Right lung (tissue), 10 donors: ENCODE data around the gene PTPRU. TPM values are rescaled to one million over a fixed set of nuclear protein-coding genes. Genes with fewer than 3 reads are reported as not detected.

Experiments
- DNase-seq, 2 donors: peaks; one replicate each; pipeline ENCODE4 v3.0.0-alpha.2; 2013
- long read RNA-seq, 8 donors: transcript quantifications; one replicate each; lab custom pipeline, GENCODE V29; 2026
- polyA plus RNA-seq, 5 donors: library from polyadenylated mRNA; unstranded; fragments of 120-200 nt; gene quantifications; one replicate each; pipeline versions ENCODE4 v1.2.1 to v1.2.3, GENCODE V29; 2013; ENCODE audit warnings: inconsistent platforms in 1 of 5, low replicate concordance in 1 of 5; ENCODE audit not compliant: insufficient read length in 5 of 5, insufficient read depth in 1 of 5

Gene PTPRU
- polyA plus RNA-seq = 10 to 100 TPM; 12.9 to 17.1 (median 16.6) TPM
- long read RNA-seq, donor 1, partial matches to known transcripts = 16 of 18 reads
- long read RNA-seq, donor 1, other reads (novel, unspliced or antisense) = 0 of 18 reads
- long read RNA-seq, donor 2 = 0 reads
- long read RNA-seq, donor 3 = 0 reads
- long read RNA-seq, donor 4, full-length matches to known transcripts = 2 of 2 reads
- long read RNA-seq, donor 4, partial matches to known transcripts = 0 of 2 reads
- long read RNA-seq, donor 4, other reads (novel, unspliced or antisense) = 0 of 2 reads
- long read RNA-seq, donor 5 = 0 reads
- long read RNA-seq, donor 6, full-length matches to known transcripts = 2 of 2 reads
- long read RNA-seq, donor 6, partial matches to known transcripts = 0 of 2 reads
- long read RNA-seq, donor 6, other reads (novel, unspliced or antisense) = 0 of 2 reads
- long read RNA-seq, donor 7, partial matches to known transcripts = 0 of 1 reads
- long read RNA-seq, donor 7, other reads (novel, unspliced or antisense) = 0 of 1 reads
- long read RNA-seq, donor 8 = 0 reads

- DNase-seq = peak; percentile 72 to 84
Measured at GRCh38 chr1:29235955-29236711, at the start of gene PTPRU. Gene PTPRU (plus strand): TSS chr1:29236522. CDS start chr1:29236645, 123 bp downstream.

GRCh38 chr1:29186707-29187106 lies 49.6 kb upstream of the PTPRU start:
- no peak for DNase-seq

GRCh38 chr1:29190718-29191117 lies 45.6 kb upstream of the PTPRU start:
- no peak for DNase-seq

- DNase-seq = no peak
Measured at GRCh38 chr1:29193879-29194455, 42.4 kb upstream of the PTPRU start.

- no peak for DNase-seq
Measured at GRCh38 chr1:29195881-29196291, 40.4 kb upstream of the PTPRU start.

GRCh38 chr1:29196863-29197589 lies 39.3 kb upstream of the PTPRU start:
- no peak for DNase-seq

- no peak for DNase-seq
Measured at GRCh38 chr1:29197590-29197924, 38.8 kb upstream of the PTPRU start.

- no peak for DNase-seq
Measured at GRCh38 chr1:29197993-29198392, 38.3 kb upstream of the PTPRU start.

GRCh38 chr1:29200906-29201594 lies 35.3 kb upstream of the PTPRU start:
- no peak for DNase-seq

GRCh38 chr1:29201595-29202051 lies 34.7 kb upstream of the PTPRU start:
- DNase-seq = no peak

- peak; percentile 38 to 45 for DNase-seq
Measured at GRCh38 chr1:29202053-29202452, 34.3 kb upstream of the PTPRU start.

- peak; percentile 90 to 95 for DNase-seq
Measured at GRCh38 chr1:29202584-29203340, 33.6 kb upstream of the PTPRU start.

- no peak for DNase-seq
Measured at GRCh38 chr1:29208442-29208841, 27.9 kb upstream of the PTPRU start.

GRCh38 chr1:29209173-29209572 lies 27.1 kb upstream of the PTPRU start:
- DNase-seq = no peak

- DNase-seq = no peak
Measured at GRCh38 chr1:29210278-29211085, 25.8 kb upstream of the PTPRU start.

- no peak for DNase-seq
Measured at GRCh38 chr1:29211086-29212030, 25.0 kb upstream of the PTPRU start.

- DNase-seq = no peak
Measured at GRCh38 chr1:29213055-29213454, 23.3 kb upstream of the PTPRU start.

- no peak for DNase-seq
Measured at GRCh38 chr1:29217633-29218032, 18.7 kb upstream of the PTPRU start.
